OCI-LY3 (cell line): ENCODE measurements around the gene CAMTA2.

Experiments
- H2AFZ ChIP-seq: fragments of 200-600, 300-600 bp; shearing (Covaris generic); 2 replicates; pipeline ENCODE4 v1.6.0; 2014; ENCODE audit warnings: antibody characterized with exemption, low read depth, low read length
- H3K27ac ChIP-seq: fragments of 200-600, 300-600 bp; sonication (generic); 2 replicates; pipeline ENCODE4 v1.5.1; 2014; ENCODE audit warnings: mild to moderate bottlenecking, low read length, moderate library complexity, mixed read lengths
- H3K27me3 ChIP-seq: fragments of 200-600, 300-600 bp; sonication (generic); 2 replicates; pipeline ENCODE4 v1.6.1; 2014; ENCODE audit warnings: low read depth, low read length, mixed read lengths
- H3K36me3 ChIP-seq: fragments of 200-600, 300-600 bp; sonication (generic); replicated peaks from 2 replicates; pipeline ENCODE3; 2014; ENCODE audit warnings: low read depth, low read length, mixed read lengths
- H3K4me1 ChIP-seq: fragments of 300-600, 200-600 bp; sonication (generic); 2 replicates; pipeline ENCODE4 v1.6.1; 2014; ENCODE audit warnings: low read length, mixed read lengths
- H3K4me2 ChIP-seq: fragments of 200-600, 300-600 bp; sonication (generic); 2 replicates; pipeline ENCODE4 v1.6.1; 2014; ENCODE audit warnings: low read length, mixed read lengths
- H3K4me3 ChIP-seq: fragments of 300-600, 200-600 bp; sonication (generic); 2 replicates; pipeline ENCODE4 v1.5.1; 2014; ENCODE audit warnings: antibody characterized with exemption, mild to moderate bottlenecking, low read length, moderate library complexity
- H3K79me2 ChIP-seq: fragments of 300-600, 200-600 bp; shearing (Covaris generic); 2 replicates; pipeline ENCODE4 v1.6.1; 2014; ENCODE audit warnings: mild to moderate bottlenecking, low read length, mixed read lengths
- H3K9ac ChIP-seq: fragments of 300-600, 200-600 bp; shearing (Covaris generic); 2 replicates; pipeline ENCODE4 v1.6.0; 2014; ENCODE audit warnings: mild to moderate bottlenecking, low read length, moderate library complexity
- H3K9me3 ChIP-seq: fragments of 200-600, 300-600 bp; shearing (Covaris generic); 2 replicates; pipeline ENCODE4 v1.6.1; 2014; ENCODE audit warnings: low read length, mixed read lengths; ENCODE audit not compliant: insufficient read depth
- H4K20me1 ChIP-seq: fragments of 200-600, 300-600 bp; sonication (generic); 2 replicates; pipeline ENCODE4 v1.6.1; 2016; ENCODE audit warnings: low read length, mixed read lengths; ENCODE audit not compliant: insufficient read depth
- EZH2phosphoT487 ChIP-seq: fragments of 200-600 bp; shearing (Covaris generic); IDR thresholded peaks from 2 replicates; pipeline ENCODE4 v1.6.1; 2018; ENCODE audit warnings: antibody characterized with exemption, mixed run types, low read depth
- TF ChIP-seq, protein P1 (sequence below): fragments of 200-600, 300-600 bp; sonication (generic); IDR thresholded peaks from 2 replicates; pipeline ENCODE4 v1.5.1; 2014; ENCODE audit warnings: antibody characterized with exemption, low read length, low read depth

The CAMTA2 gene

DNA sequence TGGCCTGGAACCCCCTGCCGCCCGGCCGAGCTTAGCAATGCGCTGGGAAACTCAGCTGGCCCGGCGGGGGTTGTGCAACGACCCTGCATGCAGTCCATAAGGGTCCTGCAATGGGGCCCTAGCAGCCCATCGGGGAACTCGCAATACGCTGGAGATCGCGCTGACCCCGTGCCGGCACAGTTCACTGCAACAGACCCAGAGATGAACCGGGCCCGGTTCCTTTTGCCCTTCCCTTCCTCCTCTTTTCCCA is 48.0 kb downstream of the CAMTA2 start:
- peaks cover 7% of the 10 kb centered on the region for H4K20me1 ChIP-seq
- no peaks in the 10 kb centered on the region for H3K9me3 ChIP-seq
- no peak for TF ChIP-seq EZH2phosphoT487
- TF ChIP-seq, protein P1, sequence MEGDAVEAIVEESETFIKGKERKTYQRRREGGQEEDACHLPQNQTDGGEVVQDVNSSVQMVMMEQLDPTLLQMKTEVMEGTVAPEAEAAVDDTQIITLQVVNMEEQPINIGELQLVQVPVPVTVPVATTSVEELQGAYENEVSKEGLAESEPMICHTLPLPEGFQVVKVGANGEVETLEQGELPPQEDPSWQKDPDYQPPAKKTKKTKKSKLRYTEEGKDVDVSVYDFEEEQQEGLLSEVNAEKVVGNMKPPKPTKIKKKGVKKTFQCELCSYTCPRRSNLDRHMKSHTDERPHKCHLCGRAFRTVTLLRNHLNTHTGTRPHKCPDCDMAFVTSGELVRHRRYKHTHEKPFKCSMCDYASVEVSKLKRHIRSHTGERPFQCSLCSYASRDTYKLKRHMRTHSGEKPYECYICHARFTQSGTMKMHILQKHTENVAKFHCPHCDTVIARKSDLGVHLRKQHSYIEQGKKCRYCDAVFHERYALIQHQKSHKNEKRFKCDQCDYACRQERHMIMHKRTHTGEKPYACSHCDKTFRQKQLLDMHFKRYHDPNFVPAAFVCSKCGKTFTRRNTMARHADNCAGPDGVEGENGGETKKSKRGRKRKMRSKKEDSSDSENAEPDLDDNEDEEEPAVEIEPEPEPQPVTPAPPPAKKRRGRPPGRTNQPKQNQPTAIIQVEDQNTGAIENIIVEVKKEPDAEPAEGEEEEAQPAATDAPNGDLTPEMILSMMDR: no peak
- no peak overlapping the region for H2AFZ ChIP-seq
- H3K27ac ChIP-seq: peak overlapping the region; percentile 90
- H3K4me3 ChIP-seq: peak overlapping the region; percentile 98
- peak overlapping the region; percentile 97 for H3K9ac ChIP-seq
- no peaks in the 10 kb centered on the region for H3K27me3 ChIP-seq
- peaks cover 58% of the 10 kb centered on the region for H3K79me2 ChIP-seq
- peak overlapping the region; percentile 99 for H3K4me2 ChIP-seq
- peaks cover 32% of the 10 kb centered on the region for H3K36me3 ChIP-seq
- H3K4me1 ChIP-seq: peaks cover 23% of the 10 kb centered on the region

DNA sequence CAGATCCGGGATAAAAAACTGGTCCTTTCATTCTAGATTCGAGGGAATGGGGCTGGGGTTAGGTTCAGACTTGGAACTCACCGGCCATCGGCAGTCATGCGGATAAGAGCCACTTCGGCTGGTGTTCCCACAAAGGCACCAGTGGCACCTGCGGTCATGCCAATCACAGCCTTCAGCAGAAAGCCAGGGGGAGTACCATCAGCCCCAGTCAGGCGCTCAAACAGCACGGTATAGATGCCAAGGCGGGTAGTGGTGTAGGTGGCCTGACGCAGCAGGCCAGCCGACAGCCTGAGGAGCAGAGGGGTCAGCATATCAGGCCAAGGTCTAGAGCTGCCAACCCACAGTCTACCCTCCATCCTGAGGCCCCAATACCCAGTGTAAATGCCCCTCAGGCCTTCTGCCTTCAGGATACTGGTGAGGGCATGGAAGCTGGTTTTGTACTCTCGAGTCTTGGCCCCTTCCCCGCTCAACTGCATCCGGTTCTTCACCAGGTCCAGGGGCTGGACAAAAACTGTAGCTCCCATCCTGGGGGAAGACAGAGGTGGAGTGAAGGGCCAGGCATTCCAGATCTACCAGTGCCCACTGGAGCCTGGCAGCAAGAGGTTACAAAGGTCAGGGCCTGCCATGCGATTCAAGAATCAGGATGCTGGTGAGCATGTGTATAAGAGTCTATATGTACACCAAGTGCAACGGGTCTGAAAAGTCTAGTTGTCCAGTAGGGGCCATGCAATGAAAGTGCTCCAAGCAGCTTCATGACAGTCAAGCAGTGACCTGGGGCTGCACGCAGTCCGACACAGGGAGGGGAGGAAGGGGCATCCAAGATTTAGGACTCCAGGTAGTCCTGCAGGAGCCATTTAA is 48.6 kb downstream of the CAMTA2 start:
- Histone ChIP-seq H3K27me3 (no peaks in the 10 kb centered on the region), H3K4me1 (peaks cover 17% of the 10 kb centered on the region), H3K27ac (peak overlapping the region; percentile 90), H3K4me2 (peak overlapping the region; percentile 99), H3K36me3 (peaks cover 29% of the 10 kb centered on the region), H3K9ac (peak overlapping the region; percentile 97), H3K9me3 (no peaks in the 10 kb centered on the region), H4K20me1 (peaks cover 3% of the 10 kb centered on the region; the same call in 1 of the 2 replicates), H3K79me2 (peaks cover 53% of the 10 kb centered on the region), H2AFZ (no peak overlapping the region), H3K4me3 (peak overlapping the region; percentile 98)
- TF ChIP-seq, protein P1: no peak
- TF ChIP-seq EZH2phosphoT487: no peak

DNA sequence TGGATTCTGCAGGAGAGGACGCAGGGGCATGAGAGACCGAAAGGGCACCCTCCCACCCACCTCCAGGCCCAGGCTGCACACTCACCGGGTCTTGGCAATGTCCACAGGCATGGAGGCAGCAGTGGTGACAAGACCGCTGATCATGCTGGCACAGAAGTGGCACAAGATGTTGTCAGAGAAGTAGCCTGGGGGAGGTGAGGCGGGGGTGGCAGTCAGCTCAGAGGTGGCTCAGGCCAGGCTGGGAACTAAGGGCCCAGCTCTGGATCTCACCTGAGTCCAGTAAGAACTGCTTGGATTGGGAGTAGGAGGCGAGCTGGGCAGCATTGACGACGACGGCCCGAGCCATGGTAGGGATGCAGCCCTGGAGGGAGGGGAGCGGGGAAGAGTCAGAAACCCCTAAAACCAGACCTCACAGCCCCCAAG is 49.4 kb downstream of the CAMTA2 start:
- H3K9me3 ChIP-seq: no peaks in the 10 kb centered on the region
- H3K27me3 ChIP-seq: no peaks in the 10 kb centered on the region
- H3K4me3 ChIP-seq: no peak overlapping the region
- no peak overlapping the region for H3K4me2 ChIP-seq
- no peak overlapping the region for H3K27ac ChIP-seq
- no peaks in the 10 kb centered on the region for H4K20me1 ChIP-seq
- no peak overlapping the region for H2AFZ ChIP-seq
- peaks cover 44% of the 10 kb centered on the region for H3K79me2 ChIP-seq
- peaks cover 24% of the 10 kb centered on the region for H3K36me3 ChIP-seq
- peaks cover 16% of the 10 kb centered on the region for H3K4me1 ChIP-seq
- H3K9ac ChIP-seq: no peak overlapping the region
- TF ChIP-seq, protein P1: no peak
- no peak for TF ChIP-seq EZH2phosphoT487

- TF ChIP-seq, protein P1: no peak
- no peak for TF ChIP-seq EZH2phosphoT487
- Histone ChIP-seq H3K4me2 (no peak overlapping the region), H3K36me3 (peaks cover 19% of the 10 kb centered on the region), H4K20me1 (no peaks in the 10 kb centered on the region), H3K4me3 (no peak overlapping the region), H3K27ac (no peak overlapping the region), H2AFZ (no peak overlapping the region), H3K79me2 (peaks cover 39% of the 10 kb centered on the region), H3K9ac (no peak overlapping the region), H3K27me3 (no peaks in the 10 kb centered on the region), H3K9me3 (no peaks in the 10 kb centered on the region), H3K4me1 (peaks cover 16% of the 10 kb centered on the region)
Observed at GRCh38 chr17:4937553-4937952, 49.9 kb downstream of the CAMTA2 start.
